WERI-Rb-1 (cell line): Measurements from ENCODE around the gene ZBTB7C.

Experiments used
- DNase-seq: peaks from one replicate; pipeline ENCODE4 v3.0.0-alpha.2; 2020
- H3K27ac ChIP-seq: fragments of 250-450 bp; sonication (Bioruptor Pico); 2 replicates; pipeline ENCODE4 v1.5.1; 2020; ENCODE audit warnings: mild to moderate bottlenecking, moderate library complexity
- H3K27me3 ChIP-seq: fragments of 250-450 bp; sonication (Bioruptor Pico); 2 replicates; pipeline ENCODE4 v1.5.1; 2021; ENCODE audit warnings: mild to moderate bottlenecking, low read depth, moderate library complexity; ENCODE audit not compliant: insufficient read depth, severe bottlenecking
- H3K36me3 ChIP-seq: fragments of 250-450 bp; sonication (Bioruptor Pico); 2 replicates; pipeline ENCODE4 v1.5.1; 2020; ENCODE audit warnings: mild to moderate bottlenecking, moderate library complexity
- H3K4me3 ChIP-seq: 2 replicates; pipeline ENCODE4 v1.5.1; 2011; ENCODE audit warnings: low read depth, mild to moderate bottlenecking, control low read depth, low read length
- H3K9me3 ChIP-seq: fragments of 250-450 bp; sonication (Bioruptor Pico); 2 replicates; pipeline ENCODE4 v1.5.1; 2021; ENCODE audit warnings: mild to moderate bottlenecking, moderate library complexity; ENCODE audit not compliant: severe bottlenecking
- CTCF ChIP-seq: IDR thresholded peaks from 2 replicates; pipeline ENCODE4 v1.5.1; 2011; ENCODE audit warnings: low read depth, mild to moderate bottlenecking, control low read depth, inconsistent platforms, low read length

The ZBTB7C gene

GRCh38 chr18:48095726-48096125, 313.5 kb downstream of the ZBTB7C start:
- TF ChIP-seq CTCF = no peak

GRCh38 chr18:48093104-48093503, 316.1 kb downstream of the ZBTB7C start:
- no peaks in the 10 kb centered on the region for H3K9me3 ChIP-seq
- H3K36me3 ChIP-seq = no peaks in the 10 kb centered on the region
- H3K27me3 ChIP-seq = no peaks in the 10 kb centered on the region
- no peak for TF ChIP-seq CTCF
- H3K4me3 ChIP-seq = no peak overlapping the region
- no peak overlapping the region for H3K27ac ChIP-seq
- DNase-seq = no peak

More at GRCh38 chr18:48095726-48096125, 313.5 kb downstream of the ZBTB7C start:
- H3K9me3 ChIP-seq = peaks cover 4% of the 10 kb centered on the region
- 0 out of 2 replicates have a peak overlapping the region, but pooled peaks have one; percentile 0 for H3K4me3 ChIP-seq
- H3K36me3 ChIP-seq = no peaks in the 10 kb centered on the region
- peak; percentile 86 for DNase-seq
- peak overlapping the region; percentile 71 for H3K27ac ChIP-seq
- H3K27me3 ChIP-seq = no peaks in the 10 kb centered on the region

- no peaks in the 10 kb centered on the region for H3K27me3 ChIP-seq
- no peak overlapping the region for H3K27ac ChIP-seq
- no peaks in the 10 kb centered on the region for H3K9me3 ChIP-seq
- H3K4me3 ChIP-seq = no peak overlapping the region
- DNase-seq = no peak
- no peaks in the 10 kb centered on the region for H3K36me3 ChIP-seq
- TF ChIP-seq CTCF = no peak
Measured at GRCh38 chr18:48091869-48092497, 317.2 kb downstream of the ZBTB7C start.

- no peak for DNase-seq
- Histone ChIP-seq H3K27ac (no peak overlapping the region), H3K36me3 (no peaks in the 10 kb centered on the region), H3K9me3 (no peaks in the 10 kb centered on the region), H3K27me3 (no peaks in the 10 kb centered on the region), H3K4me3 (no peak overlapping the region)
- TF ChIP-seq CTCF = no peak
Measured at GRCh38 chr18:48090702-48091101, 318.5 kb downstream of the ZBTB7C start.

GRCh38 chr18:48090021-48090420, 319.2 kb downstream of the ZBTB7C start:
- DNase-seq = no peak
- H3K27me3 ChIP-seq = no peaks in the 10 kb centered on the region
- no peaks in the 10 kb centered on the region for H3K9me3 ChIP-seq
- H3K27ac ChIP-seq = no peak overlapping the region
- TF ChIP-seq CTCF = no peak
- no peak overlapping the region for H3K4me3 ChIP-seq
- H3K36me3 ChIP-seq = no peaks in the 10 kb centered on the region
